ENCODE data around the gene DNAH8.

DNA sequence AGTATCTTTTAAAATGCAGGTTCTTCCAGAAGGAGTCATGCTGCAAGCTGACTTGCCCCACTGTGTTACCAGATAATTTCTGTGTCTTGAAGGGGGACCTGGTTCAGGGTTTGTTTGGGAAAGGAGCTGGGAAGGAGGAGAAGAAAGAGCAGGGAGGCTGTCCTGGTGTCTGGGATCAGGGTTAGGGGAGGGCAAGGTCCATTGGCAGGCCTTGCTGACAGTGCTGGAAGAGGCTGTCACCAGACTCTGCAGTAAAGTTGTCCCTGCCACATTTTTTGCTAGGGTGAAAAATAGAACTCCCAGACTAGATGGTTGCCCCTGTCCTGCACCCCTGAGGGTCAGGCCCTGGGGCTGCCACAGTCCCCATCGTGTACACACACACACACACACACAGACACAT, 348.4 kb downstream of the DNAH8 start:
- no peak for TF ChIP-seq POLR2A (IDR thresholded peaks at IDR 0.05)
- TF ChIP-seq, protein P1, sequence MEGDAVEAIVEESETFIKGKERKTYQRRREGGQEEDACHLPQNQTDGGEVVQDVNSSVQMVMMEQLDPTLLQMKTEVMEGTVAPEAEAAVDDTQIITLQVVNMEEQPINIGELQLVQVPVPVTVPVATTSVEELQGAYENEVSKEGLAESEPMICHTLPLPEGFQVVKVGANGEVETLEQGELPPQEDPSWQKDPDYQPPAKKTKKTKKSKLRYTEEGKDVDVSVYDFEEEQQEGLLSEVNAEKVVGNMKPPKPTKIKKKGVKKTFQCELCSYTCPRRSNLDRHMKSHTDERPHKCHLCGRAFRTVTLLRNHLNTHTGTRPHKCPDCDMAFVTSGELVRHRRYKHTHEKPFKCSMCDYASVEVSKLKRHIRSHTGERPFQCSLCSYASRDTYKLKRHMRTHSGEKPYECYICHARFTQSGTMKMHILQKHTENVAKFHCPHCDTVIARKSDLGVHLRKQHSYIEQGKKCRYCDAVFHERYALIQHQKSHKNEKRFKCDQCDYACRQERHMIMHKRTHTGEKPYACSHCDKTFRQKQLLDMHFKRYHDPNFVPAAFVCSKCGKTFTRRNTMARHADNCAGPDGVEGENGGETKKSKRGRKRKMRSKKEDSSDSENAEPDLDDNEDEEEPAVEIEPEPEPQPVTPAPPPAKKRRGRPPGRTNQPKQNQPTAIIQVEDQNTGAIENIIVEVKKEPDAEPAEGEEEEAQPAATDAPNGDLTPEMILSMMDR (IDR thresholded peaks at IDR 0.05 in 8 of 11, conservative IDR thresholded peaks at IDR 0.05 in 3 of 11): no peak
- no peak for TF ChIP-seq POLR2AphosphoS5 (IDR thresholded peaks at IDR 0.05)

All from spleen (tissue), 7 donors.